PFSK-1 (cell line): ENCODE measurements around the gene SELENOP.

ENCODE experiments used
- FOXP2 ChIP-seq: optimal IDR thresholded peaks from 2 replicates; pipeline ENCODE3; 2011; ENCODE audit warnings: borderline replicate concordance, control low read depth, inconsistent platforms; ENCODE audit not compliant: insufficient read depth; ENCODE audit errors: extremely low read length, extremely low read depth
- POLR2AphosphoS5 ChIP-seq: IDR thresholded peaks from 2 replicates; pipeline ENCODE4 v1.6.1; 2012; ENCODE audit warnings: low read depth, mild to moderate bottlenecking, control low read depth, low read length, moderate library complexity
- SIN3A ChIP-seq: IDR thresholded peaks from 2 replicates; pipeline ENCODE4 v1.6.1; 2012; ENCODE audit warnings: mild to moderate bottlenecking, low read length, moderate library complexity, borderline replicate concordance; ENCODE audit not compliant: insufficient read depth
- TAF1 ChIP-seq: IDR thresholded peaks from 2 replicates; pipeline ENCODE4 v1.6.1; 2012; ENCODE audit warnings: low read length, control low read depth, borderline replicate concordance; ENCODE audit not compliant: insufficient read depth
- TF ChIP-seq, protein P1 (sequence below), 2 experiments: IDR thresholded peaks; 2 replicates each; pipeline versions ENCODE4 v1.6.1 to v1.8.0; 2011 to 2012; ENCODE audit warnings: low read depth in 2 of 2, low read length in 2 of 2, control low read depth in 1 of 2, inconsistent platforms in 1 of 2, mild to moderate bottlenecking in 1 of 2, moderate library complexity in 1 of 2; ENCODE audit not compliant: insufficient read depth in 1 of 2

The SELENOP gene

DNA sequence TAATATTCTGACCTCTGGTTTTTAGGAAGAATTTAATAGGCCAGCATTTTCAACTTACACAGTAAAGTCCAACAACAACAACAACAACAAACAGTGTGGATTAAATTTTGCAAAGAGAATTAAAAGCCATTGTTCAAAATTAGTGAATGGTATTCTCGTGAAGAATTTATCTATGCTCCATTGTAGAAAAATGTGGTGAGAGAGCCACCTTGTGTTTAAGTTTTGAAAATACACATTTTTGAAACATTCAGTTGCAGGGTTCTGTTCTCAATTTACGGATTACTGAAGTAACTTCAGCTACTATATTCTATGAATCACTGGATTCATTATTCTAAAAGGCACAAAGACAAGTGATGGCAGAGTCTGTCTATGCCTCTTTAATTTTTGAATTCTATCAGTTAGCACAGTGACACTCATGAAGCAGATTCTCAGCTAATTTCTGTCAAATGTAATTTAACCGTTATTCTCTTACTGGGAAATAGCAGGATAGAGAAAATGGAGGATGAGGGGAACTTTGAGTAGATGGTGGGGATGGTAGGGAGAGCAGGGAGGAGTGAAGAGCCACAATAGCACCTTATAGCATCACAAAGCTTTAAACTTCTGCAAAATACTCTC is 44.1 kb downstream of the SELENOP start:
- TF ChIP-seq POLR2AphosphoS5 (no peak), SIN3A (no peak), FOXP2 (no peak), TAF1 (no peak)
- TF ChIP-seq, protein P1, sequence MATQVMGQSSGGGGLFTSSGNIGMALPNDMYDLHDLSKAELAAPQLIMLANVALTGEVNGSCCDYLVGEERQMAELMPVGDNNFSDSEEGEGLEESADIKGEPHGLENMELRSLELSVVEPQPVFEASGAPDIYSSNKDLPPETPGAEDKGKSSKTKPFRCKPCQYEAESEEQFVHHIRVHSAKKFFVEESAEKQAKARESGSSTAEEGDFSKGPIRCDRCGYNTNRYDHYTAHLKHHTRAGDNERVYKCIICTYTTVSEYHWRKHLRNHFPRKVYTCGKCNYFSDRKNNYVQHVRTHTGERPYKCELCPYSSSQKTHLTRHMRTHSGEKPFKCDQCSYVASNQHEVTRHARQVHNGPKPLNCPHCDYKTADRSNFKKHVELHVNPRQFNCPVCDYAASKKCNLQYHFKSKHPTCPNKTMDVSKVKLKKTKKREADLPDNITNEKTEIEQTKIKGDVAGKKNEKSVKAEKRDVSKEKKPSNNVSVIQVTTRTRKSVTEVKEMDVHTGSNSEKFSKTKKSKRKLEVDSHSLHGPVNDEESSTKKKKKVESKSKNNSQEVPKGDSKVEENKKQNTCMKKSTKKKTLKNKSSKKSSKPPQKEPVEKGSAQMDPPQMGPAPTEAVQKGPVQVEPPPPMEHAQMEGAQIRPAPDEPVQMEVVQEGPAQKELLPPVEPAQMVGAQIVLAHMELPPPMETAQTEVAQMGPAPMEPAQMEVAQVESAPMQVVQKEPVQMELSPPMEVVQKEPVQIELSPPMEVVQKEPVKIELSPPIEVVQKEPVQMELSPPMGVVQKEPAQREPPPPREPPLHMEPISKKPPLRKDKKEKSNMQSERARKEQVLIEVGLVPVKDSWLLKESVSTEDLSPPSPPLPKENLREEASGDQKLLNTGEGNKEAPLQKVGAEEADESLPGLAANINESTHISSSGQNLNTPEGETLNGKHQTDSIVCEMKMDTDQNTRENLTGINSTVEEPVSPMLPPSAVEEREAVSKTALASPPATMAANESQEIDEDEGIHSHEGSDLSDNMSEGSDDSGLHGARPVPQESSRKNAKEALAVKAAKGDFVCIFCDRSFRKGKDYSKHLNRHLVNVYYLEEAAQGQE (IDR thresholded peaks at IDR 0.05; ENCODE audit: insufficient read depth in 1 of 2, low read depth in 2 of 2, low read length in 2 of 2) = no peak

DNA sequence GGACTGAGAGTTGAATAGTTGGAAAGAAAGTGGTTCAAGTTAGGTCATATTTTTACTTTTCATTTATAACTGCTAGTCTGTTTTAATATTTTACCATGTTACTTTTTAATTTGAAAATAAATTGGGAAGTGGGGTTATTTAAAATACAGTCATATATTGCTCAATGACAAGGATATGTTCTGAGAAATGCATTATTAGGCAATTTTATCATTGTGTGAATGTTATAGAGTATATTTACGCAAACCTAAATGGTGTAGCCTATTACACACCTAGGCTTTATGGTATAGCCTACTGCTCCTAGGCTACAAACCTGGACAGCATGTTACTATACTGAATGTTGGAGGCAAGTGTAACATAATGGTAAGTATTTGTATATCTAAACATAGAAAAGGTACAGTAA is 49.9 kb downstream of the SELENOP start:
- no peak for TF ChIP-seq FOXP2

DNA sequence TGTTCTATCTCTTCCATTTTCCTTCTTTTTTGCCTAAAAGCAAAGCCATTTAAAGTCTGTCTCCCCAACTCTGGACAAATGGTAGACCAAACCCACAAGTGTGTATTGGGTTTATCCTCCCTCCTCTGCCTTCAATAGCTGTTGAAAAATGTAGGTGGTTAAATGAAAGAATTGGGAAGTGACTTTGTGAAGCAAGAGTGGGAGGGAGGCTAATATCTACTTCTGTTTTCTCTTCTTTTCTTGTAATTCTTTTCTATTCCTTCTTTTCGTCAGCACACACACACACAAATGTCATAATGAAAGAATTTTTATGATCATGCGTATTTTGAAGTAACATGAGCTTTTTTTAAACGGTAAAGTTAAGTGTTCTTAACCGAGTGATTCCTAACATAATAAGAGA is 51.3 kb downstream of the SELENOP start:
- TF ChIP-seq, protein P1 (IDR thresholded peaks at IDR 0.05; ENCODE audit: insufficient read depth in 1 of 2, low read depth in 2 of 2, low read length in 2 of 2) = no peak
- TF ChIP-seq TAF1 (no peak), FOXP2 (no peak), SIN3A (no peak), POLR2AphosphoS5 (no peak)

DNA sequence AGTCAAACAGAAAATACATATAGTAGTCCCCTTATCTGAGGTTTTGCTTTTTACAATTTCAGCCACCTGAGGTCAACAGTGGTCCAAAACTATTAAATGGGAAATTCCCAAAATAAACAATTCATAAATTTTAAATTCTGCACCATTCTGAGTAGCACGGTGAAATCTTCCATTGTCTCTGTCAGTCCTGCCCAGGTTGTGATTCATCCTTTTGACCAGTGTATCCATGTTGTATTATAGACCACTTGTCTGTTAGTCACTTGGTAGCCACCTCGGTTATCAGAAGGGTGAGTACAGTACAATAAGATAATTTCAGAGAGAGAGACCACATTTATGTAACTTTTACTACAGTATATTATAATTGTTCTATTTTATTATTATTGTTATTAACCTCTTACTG is 52.2 kb downstream of the SELENOP start:
- TF ChIP-seq FOXP2 (no peak), POLR2AphosphoS5 (no peak), TAF1 (no peak), SIN3A (no peak)
- TF ChIP-seq, protein P1 (IDR thresholded peaks at IDR 0.05; ENCODE audit: insufficient read depth in 1 of 2, low read depth in 2 of 2, low read length in 2 of 2) = no peak

DNA sequence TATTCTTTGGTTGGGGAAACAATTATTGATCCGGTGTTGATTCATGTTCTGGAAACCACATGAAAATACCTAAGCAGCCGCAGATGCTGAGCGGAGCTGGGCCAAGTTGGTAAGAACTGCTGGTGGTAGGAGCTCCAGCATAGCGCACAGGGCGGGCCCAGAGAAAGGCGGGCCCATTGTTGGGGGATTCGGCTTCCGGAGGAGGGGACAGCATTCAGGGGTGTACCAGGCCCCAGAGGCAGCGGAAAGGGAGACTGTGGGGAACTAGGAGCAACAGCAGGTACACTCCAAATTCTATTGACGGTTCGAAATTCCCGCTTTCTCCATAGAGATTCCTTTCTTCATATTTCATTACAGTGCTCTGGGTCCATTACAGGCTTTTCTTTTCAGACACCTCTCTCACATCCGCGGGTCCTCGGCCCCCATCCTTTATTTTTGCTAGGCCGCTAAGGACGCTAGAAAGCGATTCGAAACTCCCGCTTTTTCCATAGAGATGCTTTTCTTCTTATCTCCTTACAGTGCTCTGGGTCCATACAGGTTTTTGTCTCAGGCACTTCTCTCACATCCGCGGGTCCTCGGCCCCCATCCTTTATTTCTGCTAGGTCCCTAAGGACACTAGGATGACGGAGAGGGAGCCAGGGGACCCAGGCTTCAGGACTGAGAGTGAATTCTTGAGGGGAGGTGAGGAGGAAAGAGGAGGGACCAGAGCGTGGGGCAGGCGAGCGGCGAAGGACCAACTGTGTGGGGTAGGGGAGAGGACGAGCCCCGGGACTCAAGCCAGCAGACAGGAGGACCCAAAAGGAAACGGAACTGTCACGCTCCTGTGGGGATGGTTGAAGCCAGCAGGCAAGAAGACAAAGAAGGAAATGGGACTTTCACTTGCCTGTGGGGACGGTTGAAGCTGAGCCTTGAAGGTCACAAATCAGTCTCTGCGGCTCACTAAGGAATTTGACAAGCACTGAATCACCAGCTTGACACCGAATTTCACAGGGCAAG is 54.8 kb downstream of the SELENOP start, which contains the start of gene CCDC152:
CCDC152 (plus strand) TSS at position 213 of the 996 bp plus-strand sequence. CDS start 2,304 bp downstream, outside the sequence.
- no peak for TF ChIP-seq POLR2AphosphoS5
- TF ChIP-seq TAF1 = no peak
- no peak for TF ChIP-seq SIN3A
- TF ChIP-seq, protein P1 (IDR thresholded peaks at IDR 0.05; ENCODE audit: insufficient read depth in 1 of 2, low read depth in 2 of 2, low read length in 2 of 2) = no peak
- TF ChIP-seq FOXP2 = no peak
